GM10847 (cell line): Measurements from ENCODE around the gene CAV1.

Experiments used
- POLR2A ChIP-seq: IDR thresholded peaks from 2 replicates; pipeline ENCODE4 v1.6.1; 2011; ENCODE audit not compliant: insufficient read length; ENCODE audit errors: extremely low read depth

Gene CAV1

GRCh38 chr7:116592041-116592355, 67.2 kb downstream of the CAV1 start:
- TF ChIP-seq POLR2A = no peak

DNA sequence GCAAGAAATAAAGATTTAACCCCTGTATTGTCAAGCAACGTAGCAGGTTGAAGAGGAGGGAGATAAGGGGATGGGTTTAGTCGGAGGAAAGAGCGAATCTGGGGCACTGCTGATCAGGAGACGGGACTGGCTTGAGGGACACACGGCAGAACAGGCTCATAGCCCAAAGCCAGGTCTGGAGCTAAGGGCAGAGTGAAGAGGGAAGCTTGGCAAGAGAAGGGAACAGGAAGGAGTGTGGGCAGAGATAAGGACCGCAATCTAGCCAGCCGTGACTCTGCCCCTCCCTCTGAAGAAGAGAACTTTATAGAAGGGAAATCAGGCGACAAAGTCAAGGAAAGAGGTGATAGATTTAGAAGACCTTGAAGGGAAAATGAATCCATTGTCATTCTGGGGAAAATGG, 67.6 kb downstream of the CAV1 start:
- TF ChIP-seq POLR2A = no peak

DNA sequence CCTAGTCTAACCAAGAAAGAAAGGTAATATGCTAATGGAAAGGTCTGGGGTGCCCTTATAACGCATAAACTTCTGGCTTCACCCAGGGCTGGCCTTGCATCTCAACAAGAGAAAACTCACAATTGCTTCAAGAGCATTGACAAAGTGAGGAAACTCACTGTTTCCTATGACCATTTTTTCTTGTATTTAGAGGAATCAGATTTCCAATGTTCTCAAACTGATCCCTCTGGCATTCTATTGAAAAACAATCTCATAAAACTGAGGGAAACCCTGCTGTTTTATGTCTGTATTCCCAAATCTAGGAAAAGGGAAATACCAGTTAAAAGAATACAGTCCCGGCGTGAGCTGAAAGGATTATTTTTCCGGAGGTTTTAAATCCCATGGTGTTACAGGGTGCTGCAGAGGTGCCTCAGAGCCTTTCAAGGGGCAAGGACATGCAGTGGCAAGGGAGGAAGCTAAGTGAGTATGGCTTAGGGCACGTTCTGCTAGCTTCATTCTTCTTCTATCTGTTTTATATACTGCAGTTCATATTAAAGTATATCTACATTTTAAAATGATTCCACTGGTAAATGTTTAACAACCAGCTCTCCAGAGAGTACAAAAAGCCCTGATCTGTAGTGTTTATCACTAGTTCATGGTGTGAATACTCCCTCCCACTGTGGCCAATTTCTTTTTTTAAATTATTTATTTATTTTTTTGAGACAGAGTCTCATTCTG, 68.7 kb downstream of the CAV1 start:
- no peak for TF ChIP-seq POLR2A

DNA sequence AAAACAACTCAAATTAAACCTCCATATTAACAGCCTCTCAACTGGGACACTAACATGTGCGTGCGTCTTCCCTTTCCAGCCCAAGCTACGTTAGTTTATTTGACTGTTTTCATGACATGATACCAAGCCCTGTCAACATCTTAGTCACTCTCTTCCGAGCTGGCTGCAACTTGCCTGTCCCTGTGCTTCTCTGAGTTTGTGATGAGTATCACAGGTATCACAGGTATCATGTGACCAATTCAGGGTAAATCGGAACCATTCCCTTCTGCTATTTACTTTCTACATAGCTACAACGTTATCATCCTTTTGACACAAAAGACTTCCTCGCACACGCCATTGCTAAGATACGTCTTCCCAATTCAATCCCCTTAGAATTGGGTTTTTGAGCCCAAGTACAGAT, 70.2 kb downstream of the CAV1 start:
- TF ChIP-seq POLR2A = no peak

- no peak for TF ChIP-seq POLR2A
Measured at GRCh38 chr7:116597384-116597783, 72.5 kb downstream of the CAV1 start.

DNA sequence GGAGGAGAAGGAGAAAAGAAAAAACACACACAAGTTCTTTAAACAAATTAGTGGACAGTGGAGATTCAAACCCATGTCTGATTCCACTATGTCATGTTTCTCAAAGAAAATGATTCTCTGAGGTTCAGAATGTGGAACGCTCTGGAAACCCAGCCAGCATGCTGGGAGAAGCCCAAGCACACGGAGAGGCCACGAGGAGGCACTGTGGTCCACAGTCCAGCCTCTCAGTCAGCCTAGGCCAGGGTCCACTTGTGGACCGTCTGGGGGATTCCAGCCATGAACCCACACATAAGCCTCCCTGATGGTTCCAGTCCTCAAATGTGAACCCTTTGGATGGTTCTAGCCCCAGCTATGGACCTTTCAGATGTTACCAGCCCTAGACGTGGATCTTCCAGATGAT, 73.4 kb downstream of the CAV1 start:
- no peak for TF ChIP-seq POLR2A

- TF ChIP-seq POLR2A = no peak
Measured at GRCh38 chr7:116598861-116599260, 74.0 kb downstream of the CAV1 start.

GRCh38 chr7:116601426-116601825, 76.6 kb downstream of the CAV1 start:
- no peak for TF ChIP-seq POLR2A

DNA sequence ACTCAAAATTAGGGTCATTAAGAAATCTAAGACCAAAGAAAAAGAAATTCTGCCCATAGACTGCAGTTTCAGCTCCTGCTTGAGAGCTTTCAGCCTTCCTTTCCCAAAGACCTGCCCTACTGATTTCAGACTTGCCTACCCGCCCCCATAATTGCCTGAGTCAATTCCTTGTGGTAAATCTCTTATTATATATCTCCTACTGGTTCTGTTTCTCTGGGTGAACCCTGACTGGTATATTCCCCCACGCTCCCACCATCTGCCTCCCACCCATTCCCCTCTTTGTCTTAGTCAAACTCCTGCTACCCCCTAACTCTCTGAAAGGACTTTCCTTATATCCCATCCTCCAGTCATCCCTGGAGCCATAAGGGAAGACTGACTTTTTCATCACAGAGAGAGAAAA, 82.5 kb downstream of the CAV1 start:
- TF ChIP-seq POLR2A = no peak

GRCh38 chr7:116610210-116610609, 85.4 kb downstream of the CAV1 start:
- no peak for TF ChIP-seq POLR2A

GRCh38 chr7:116610721-116611120, 85.9 kb downstream of the CAV1 start:
- no peak for TF ChIP-seq POLR2A
